GM18505 (cell line): ENCODE measurements around the gene CCDC24.

Experiments used
- ATAC-seq: cut with Tn5 transposase; IDR thresholded peaks from one replicate; pipeline ENCODE4 v1.9.1; 2021; ENCODE audit not compliant: unreplicated experiment
- POLR2A ChIP-seq: IDR thresholded peaks from 4 replicates; pipeline ENCODE4 v1.6.1; 2011; ENCODE audit warnings: borderline replicate concordance; ENCODE audit not compliant: insufficient read depth, insufficient read length; ENCODE audit errors: extremely low read depth

The CCDC24 gene

DNA sequence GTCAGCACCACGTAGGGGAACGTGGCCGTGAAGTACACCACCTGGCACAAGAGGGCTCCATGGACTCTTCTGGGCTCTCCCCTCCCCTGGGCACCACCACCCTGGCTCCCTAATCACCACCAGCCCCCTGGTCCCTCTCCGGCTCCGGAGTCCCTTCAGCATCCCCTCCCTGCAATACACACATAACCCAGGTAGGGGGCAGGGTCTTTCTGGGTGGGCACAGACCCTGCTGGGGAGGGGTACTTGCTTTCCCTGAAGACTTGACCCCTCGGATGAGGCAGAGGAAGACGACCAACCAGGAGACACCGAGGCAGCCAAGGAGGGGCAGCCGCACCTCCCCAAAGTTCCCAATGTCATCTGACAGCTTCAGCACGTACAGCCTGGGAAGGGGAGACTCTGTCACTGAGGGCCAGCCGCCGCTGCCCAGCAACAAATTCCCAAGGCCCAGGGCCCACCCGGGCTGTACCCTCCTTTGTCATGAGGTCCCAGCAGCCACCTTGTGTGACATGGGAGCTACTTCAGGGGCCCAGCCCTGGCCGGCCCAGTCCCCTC, 11.3 kb downstream of the CCDC24 start:
- ATAC-seq, result no peak
- TF ChIP-seq POLR2A, result no peak

GRCh38 chr1:44008259-44008658, 16.9 kb downstream of the CCDC24 start:
- ATAC-seq, result no peak
- TF ChIP-seq POLR2A, result no peak

GRCh38 chr1:44010935-44011471, 19.6 kb downstream of the CCDC24 start:
- no peak for TF ChIP-seq POLR2A
- ATAC-seq, result no peak

DNA sequence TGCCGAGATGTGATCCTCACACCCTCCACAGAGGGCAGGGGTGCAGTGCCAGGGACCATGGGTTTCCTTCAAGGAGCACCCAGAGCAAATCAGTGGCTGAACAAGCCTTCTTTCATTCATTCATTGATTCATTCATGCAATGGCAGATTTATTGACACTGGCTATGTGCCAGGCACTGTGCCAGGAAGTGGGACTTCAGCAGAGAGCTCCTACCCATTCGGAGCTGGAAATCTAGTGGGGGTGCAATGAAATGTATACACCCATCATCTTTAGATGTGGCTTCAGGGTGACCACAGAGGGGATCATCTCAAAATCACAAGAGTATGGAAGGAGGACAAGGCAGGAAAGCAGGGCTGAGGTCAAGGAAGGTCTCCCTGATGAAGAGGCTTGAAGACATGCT, 21.0 kb downstream of the CCDC24 start:
- no peak for TF ChIP-seq POLR2A
- ATAC-seq, result no peak

GRCh38 chr1:44012941-44013609, 21.7 kb downstream of the CCDC24 start:
- no peak for ATAC-seq
- no peak for TF ChIP-seq POLR2A

GRCh38 chr1:44013949-44014348, 22.6 kb downstream of the CCDC24 start:
- ATAC-seq, result no peak
- no peak for TF ChIP-seq POLR2A

DNA sequence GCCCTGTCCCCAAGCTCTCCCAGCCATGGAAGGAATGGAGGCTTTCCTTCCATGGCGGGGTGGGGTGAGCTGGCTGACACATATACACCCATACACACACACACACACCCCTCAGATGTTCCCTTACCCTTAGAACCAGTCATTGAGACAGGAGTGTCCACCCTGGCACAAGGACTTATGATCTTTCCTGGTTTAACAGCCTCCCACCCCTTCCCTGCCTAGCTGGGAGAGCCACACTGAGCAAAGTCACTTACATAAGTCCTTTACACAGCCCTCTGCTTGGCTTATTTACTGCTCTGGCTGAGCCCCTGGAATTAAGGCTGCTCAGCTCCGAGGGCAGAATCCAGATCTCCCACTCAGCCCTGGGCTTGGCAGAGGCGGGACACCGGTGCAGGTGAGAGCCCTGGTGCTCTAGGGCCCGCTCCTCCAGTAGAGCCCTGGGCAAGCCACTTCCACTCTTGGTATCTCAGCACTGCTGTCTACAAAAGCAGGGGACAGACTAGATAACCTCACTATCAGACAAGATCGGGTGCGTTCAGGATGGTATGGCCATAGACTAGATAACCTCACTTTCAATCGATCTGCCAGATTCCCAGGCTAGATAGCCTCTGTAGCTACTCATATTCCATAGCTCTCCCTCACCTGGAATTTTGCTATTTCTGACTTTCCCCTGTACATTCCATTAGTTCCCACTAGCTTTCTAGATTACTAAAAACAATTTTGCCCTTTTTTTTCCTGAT, 23.1 kb downstream of the CCDC24 start:
- TF ChIP-seq POLR2A, result no peak
- no peak for ATAC-seq

DNA sequence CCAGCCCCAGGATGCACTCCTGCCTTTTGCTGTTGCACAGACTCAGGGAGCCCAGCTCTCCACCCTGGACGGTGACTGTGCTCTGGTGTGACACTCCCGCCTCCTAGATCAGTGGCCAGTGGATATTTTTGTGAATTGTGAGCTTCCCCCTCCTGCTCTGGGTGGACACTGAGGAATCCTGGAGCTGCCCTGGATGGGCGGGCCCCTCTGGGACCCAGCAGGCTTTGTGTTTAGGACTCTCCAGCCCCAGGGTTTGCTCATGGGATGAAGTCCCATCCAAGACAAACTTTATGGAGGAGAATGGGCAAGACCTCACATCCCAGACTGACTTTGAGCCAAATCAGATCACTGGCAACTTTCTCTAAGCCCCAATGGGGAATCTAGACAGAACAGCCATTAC, 23.8 kb downstream of the CCDC24 start:
- TF ChIP-seq POLR2A, result no peak

GRCh38 chr1:44016041-44016889, 24.9 kb downstream of the CCDC24 start:
- ATAC-seq, result no peak
- TF ChIP-seq POLR2A, result no peak

More for the DNA sequence above, 23.8 kb downstream of the CCDC24 start:
- ATAC-seq, result no peak

- TF ChIP-seq POLR2A, result no peak
- no peak for ATAC-seq
Observed at GRCh38 chr1:44016890-44017400, 25.5 kb downstream of the CCDC24 start.

DNA sequence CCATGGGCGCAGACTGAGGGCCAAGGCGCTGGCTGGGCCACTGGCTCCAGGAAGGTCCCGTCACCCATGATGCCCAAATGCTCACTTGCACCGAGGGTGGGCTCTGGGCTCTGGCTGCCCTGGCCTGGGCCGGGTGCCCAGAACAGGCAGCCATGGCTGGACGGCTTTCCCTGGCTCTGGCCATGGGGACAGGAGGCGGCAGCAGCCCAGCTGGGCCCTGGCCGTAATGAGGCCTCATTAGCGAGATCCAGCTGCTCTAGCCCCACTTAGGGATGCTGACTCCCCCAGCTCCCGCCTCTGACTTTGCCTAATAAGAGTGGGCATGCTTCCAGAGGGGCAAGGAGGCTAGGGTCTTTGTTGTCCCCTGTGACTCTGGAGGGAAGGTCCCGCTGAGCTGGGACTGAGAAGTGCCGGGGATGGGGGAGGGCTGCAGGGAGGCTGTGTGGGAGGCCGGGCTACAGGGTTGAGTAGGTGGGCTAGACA, 28.1 kb downstream of the CCDC24 start:
- no peak for ATAC-seq
- TF ChIP-seq POLR2A, result no peak

DNA sequence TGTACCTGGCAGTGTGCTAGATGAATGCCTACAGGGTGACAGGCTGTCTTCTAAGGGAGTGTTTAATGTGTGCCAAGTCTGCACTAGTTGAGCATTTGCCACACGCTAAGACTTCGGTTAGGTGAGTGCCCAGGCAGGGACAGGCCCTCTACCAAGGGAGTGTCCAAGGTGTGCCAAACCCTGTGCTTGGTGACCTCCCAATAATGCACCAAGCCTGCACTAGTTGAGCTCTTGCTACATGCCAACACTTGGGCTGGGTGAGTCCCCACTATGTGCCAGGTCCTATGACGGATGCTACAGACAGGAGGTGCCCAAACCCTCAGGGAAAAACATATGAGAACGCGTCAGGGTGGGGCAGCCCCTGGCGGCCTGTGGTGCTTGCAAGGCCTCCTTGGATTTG, 29.1 kb downstream of the CCDC24 start:
- no peak for ATAC-seq
- no peak for TF ChIP-seq POLR2A

- TF ChIP-seq POLR2A, result no peak
- ATAC-seq, result no peak
Observed at GRCh38 chr1:44021156-44021555, 29.8 kb downstream of the CCDC24 start.
